HG02884 (cell line): Measurements from ENCODE around the gene PPM1J.
"Not testable (repeated sequence)": the region's sequence is repeated elsewhere in the genome, so short reads cannot be mapped to it uniquely, and the experiment has no call there.

Experiments
- ATAC-seq: cut with Tn5 transposase; IDR thresholded peaks from one replicate; pipeline ENCODE4 v1.9.1; 2021; ENCODE audit warnings: mild to moderate bottlenecking, moderate library complexity; ENCODE audit not compliant: unreplicated experiment

PPM1J gene

DNA sequence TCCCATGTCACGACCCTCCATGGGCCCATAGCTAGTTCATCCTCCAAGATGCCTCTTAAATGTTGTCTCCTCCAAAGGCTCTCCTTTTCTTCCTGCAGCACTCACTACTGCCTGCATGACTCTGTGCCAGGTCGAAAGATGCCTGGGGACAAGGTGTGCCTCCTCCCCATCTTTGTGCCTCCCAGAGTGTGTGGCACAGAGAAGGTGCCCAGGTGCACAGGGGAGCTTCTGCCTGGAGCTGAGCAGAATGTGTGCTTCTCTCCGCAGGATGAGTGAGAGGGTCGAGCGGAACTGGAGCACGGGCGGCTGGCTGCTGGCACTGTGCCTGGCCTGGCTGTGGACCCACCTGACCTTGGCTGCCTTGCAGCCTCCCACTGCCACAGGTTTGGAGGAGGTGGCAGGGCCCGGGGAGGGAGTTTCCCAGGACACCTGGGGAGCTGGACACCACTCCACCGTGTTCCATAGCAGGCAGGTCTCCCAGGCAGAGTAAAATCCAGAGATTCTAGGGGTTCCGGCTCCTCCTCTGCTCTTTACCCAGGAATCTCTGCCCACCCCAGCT is 6.9 kb upstream of the PPM1J start:
- ATAC-seq, result no peak

DNA sequence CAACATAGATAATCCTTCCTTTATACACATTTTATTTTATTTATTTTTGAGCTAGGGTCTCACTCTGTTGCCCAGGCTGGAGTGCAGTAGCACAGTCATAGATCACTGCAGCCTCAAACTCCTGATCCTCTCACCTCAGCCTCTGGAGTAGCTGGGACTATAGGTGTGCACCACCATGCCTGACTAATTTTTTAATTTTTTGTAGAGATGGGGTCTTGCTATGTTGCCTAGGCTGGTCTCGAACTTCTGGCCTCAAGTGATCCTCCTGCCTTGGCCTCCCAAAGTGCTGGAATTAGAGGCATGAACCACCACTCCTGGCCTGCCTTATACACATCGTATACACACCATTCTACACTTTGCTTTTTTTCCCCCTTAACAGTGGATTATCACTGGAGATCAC is 6.2 kb upstream of the PPM1J start:
- not testable (repeated sequence) for ATAC-seq

DNA sequence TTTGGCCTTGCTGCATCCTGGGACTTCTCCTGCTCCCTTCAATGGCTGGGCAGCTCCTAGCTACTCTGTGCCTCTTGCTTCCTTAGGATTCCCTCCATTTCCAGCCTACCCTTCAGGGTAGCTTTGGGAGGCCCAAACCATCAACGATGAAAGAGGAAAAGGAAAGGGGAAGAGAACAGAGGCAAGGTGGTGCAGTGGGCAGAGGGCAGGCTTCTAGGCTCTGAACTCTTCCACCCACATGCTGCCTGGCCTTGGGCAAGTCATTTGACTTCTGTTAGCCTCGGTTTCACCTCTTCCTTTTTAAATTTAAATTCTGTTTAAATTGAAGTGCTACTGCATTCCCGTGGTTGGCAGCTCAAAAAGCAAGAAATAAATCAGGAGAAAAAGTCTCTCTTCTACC is 5.7 kb upstream of the PPM1J start:
- ATAC-seq, result no peak

DNA sequence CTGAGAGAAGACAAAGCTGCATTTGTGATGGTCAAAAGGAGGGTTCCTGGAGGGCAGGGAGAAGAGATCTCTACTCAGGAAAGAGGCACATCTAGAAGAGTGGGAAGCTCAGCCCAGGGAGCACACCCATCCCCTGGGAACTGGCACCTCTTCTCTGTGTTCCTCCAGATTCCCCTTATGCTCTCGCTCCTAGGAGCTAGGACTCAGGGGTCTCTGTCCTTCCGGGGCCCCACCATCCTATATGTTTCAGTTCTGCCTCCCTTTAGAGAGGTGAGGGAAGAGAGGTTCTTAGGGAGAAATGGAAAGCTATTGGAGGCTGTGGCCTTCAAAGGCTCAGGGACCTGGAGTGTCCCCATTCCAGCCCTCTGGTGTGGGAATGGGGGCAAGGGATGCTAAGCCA is 4.6 kb upstream of the PPM1J start:
- no peak for ATAC-seq

DNA sequence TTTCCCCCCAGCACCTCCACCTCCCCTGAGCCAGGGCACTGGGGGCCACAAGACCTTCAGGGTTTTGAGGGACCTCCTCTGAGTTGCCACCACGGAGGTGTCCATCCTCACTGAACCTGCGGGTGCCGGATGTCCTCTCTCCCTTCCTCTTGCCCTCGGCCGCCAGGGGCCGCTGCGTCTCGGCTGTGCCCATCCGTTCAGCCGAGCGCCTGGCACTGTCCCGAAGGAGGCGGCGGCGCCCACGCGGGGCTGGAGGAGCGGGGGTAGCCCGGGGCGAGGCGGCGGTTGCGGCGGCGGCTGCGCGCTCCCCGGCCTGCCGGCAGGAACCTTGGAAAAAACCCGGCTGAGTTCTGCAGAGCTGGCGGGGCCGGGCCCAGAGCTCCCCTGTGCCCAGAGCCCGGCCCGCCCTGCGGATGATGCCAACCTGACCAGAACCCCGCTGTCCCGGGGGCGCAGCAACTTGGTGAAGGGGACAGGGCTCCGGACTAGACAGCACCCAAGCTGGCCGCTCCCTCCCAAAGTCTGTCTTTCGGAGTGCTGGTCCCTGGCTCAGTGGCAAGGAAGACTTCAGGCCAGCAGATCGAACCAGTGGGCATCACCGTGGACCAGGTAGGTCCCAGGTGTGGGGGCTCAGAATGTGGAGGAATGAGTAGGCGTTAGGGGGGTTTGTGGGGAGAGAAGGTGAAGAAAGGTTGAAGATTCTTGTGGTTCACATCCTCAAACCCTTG is 3.7 kb upstream of the PPM1J start:
- ATAC-seq, result no peak

DNA sequence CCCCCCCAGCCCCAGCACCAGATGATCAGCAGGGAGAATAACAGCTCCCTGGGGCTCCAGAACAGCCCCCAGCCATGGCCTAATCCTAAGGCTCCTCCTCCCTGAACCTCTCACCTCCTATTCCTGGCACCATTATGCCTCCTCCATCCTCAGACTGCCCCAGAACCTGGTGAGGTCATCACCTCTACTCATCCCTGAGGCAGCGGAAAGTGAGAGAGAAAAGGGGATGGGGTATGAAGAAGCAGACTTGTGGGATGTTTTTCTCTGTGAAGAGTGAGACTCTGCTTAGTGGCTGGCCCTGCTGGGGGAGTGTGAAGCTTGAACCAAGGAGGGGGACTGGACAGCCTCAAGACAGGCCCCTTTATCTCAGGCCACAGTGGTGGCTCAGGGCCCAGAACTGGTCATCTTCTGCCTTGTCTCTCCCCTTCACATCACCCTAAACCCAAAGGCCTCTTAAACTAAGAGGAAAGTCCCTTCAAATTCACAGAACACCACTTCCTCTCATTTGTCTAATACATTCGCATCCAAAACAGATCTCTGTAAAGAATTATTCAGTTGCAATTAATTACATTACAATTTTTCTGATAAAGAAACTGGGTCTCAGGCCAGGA is 2.2 kb upstream of the PPM1J start:
- no peak for ATAC-seq

DNA sequence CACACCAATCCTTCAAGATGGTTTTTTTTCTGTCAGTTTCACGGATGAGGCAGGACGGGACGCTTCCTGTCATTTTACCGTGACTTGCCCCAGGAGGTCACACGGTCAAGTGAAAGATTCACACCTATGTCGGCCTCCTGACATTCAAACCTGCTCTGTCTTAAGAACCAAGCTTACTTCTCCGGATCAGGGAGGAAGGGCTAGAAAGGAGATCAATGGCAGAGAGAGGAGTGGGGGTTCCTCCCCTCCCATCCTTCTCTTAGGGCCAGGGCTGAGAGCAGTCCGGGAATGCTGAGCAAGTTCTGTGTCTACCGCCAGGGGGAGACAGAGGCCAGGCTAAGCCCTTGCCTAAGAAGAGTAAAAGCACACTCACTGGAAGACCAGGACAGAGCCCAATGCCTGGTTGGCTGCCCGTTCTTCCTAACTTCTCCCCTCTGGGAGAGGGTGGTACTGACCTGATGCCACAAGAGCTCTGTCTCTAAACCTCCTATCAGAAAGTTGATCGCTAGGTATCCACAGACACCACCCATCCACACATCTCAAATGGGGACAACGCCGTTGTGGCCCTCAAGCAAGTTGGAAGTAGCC is 1.1 kb upstream of the PPM1J start:
- ATAC-seq, result peak; percentile 38

DNA sequence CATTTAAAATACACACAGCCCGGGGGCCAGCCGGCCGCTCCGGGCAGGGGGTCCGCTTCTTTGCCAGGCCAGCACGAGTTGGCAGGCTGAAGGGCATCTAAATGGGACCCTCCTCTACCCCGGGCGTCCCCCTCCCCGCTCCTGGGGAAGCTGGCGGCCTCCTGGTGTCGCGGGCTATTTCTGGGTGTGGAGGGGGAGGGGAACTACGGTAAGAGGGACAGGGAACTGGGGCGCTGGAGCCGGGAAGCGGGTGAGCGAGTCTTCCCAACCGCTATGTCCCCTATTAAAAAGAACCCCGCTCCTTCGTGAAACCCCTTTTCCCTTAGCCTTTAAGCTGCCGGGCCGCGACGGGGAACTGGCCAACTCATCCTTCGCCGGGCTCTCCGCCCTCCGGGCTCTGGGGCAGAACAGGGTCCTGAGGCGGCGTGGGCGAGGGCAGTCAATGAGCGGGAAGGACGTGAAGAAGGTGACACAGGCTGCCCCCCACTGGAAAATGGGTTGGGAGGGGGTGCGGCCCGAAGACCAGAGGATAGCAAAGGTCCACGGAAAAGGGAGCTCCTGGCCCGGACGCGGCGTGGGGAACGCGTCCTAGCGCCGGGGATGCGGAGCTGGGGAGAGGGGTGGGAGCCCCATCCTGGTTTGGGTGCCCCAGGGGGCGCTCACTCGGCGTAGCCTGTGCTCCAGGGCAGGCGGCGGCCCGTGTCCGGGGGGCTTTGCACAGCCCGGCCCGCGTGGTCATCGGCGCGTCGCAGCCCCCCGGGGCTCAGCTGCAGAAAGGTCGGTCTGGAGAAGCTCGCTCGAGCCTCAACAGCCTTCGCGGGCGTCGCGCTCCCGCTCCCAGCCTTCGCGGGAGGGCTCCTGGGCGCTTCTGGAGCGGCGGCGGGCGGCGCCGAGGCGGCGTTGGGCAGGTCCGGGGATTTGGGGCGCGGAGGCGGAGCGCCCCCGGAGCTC is 544 bp downstream of the PPM1J start:
- peak; percentile 1 for ATAC-seq

DNA sequence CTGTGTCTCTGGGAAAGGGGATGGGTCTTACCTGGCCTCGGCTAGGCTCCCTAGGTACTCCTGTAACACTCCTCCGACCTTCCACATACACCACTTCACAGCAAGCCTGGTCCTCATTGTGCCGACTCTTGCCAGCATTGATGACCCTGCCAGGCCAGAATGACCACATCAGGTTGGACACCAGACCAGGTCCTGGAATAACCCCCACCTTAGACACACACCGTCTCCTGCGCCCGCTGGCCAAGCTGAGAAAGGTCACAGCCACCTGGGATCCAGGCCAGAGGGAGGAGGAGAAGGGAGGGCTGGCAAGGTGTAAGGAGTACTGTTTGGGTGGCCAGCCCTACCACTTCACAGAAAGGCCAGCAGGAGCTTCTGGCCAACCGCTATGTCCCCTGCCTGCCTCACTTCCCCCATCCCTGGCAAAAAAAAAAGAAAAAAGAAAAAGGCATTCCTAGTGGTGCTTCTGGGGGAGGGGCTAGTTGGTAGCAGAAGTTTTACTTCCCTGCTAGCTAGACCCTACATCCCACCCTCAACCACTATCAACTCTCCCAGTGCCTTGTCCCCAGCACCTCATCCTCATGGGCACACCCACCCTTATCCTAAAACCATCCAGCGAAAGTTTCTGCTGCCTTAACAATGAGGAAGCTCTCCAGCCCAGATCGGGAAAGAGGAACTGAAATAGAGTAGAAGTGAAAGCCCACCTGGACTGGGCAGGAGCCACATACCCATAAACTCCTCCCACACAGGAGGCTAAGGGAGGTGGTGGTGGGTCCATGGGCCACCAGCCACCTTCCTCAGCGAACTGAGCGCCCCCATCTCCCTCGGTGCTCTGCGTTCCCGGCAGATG is 1.4 kb downstream of the PPM1J start:
- no peak for ATAC-seq

DNA sequence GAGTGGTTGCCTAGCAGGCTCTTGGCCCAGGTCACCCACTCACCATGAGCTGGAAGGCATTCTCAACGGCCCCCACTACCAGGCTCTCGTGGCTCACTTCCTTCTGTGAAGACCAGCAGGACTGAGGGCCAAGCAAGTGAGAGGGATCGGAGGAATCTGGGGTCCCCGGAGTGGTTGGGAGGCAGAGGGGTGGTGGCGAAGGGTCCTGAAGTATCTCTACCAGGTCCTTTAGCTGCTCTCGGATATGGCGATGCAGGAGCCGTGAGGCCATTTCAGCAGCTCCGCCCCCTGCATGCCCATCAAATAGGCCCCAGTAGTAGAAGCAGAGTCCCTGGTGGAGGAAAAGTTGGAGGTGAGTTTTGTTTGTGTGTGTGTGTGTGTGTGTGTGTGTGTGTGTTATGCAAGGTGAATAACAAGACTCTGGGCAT is 2.4 kb downstream of the PPM1J start:
- ATAC-seq, result no peak

DNA sequence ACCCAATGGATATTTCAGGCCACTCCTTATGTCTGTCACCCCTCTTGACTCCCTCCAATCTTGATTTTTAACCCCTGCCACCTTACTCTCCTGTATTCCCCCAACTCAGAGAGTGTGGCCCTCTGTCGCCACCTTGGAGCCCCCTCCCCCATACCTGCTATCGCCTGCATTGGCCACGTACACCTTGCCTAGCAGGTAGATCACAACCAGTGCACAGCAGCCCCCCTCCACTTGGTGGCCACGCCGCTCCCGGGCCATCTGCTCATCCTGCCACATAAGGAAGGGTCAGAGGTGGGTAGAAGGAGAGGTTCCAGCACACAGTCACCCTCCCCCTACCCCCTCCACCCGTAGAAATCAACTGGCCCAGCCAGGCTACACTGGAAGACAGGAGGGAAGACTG is 2.9 kb downstream of the PPM1J start:
- ATAC-seq, result no peak

DNA sequence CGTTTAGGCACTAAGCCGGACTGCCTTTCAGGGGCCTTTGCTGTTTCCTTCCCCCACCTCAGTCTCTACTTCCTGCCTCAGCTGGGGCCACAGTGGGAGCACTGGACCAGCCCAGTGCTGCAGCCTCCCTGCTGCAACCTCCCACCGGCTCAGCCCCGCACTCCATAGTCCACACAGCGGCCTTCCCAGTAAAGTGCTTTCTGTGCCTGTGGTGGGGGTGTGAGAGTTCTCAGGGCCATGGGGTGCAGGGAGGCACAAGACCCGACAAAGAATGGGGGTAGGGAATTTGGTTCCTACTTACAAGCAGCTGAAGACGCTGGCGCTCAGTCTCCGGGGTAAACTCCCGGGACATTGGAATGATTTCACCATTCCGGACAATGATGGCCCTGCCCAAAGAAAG is 3.5 kb downstream of the PPM1J start:
- ATAC-seq, result no peak

DNA sequence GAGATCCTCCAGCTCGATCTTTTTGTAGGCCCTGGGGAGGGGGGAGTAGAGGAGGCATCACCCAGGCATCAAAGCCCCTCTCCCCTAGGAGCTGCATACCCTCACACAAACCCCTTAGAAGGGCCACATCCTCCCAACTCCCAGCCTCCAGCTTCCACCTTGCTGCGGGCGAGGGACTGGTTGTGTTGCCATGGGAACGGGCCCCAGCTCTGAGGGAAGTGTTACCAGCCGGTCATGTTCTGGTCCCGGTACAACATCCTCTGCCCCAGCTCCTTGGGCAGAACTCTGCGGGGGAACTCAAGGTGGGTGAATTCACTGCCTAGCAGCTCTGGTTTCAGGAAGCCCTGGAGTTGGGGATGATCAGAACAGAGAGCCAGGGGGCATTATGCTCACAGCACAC is 4.1 kb downstream of the PPM1J start:
- ATAC-seq, result no peak

DNA sequence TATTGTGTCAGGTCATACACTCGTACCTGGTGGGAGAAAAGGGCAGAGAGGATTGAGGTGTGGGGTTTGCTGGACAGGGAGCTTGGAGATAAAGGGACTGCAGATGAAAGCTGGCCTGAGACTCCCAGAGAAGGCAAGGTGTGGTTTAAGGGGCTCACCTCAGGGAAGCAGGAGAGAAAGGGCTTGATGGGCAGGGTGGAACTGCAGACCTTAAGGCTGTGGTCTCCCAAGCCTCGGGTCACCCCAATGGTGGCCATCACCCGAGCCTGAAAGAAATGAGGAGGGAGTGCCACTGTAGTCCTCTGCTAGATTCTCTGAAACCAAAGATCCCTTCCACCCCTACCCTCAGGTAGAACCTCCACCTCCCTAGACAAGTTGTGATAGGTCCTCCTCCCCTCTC is 4.5 kb downstream of the PPM1J start:
- ATAC-seq, result no peak

DNA sequence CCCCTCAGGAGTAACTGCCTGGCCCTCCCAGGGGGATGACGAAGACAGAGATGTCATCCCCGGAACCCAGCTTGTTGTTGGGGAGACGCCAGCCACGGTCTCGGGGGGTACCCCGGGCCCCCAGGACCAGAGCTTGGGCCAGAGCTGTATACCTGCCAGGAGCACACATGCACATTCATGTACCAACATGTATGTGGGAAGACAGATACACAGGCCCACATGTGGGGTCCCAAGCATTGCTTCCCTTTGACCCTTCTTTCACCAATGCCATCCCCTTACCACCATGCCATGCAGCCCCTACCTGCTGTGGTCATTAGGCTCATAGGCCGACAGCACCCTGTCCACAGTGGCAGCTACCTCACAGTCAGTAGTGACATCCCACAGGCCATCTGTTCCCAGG is 5.0 kb downstream of the PPM1J start:
- no peak for ATAC-seq

DNA sequence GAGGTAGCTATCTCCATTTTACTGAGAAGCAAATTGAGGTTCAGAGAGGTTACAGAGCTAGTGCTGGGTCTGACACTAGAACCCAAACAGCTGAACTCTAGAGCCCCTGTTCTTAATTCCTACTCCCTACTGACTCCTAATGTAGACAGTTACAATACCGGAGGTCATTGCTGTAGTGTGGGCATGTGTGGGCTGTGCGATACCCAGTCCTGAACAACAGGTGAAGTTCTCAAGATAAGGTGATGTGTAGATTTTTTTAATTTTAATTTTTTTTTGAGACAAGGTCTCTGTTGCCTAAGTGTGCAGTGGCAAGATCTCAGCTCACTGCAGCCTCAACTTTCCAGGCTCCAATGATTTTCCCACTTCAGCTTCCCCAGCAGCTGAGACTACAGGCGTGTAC is 6.6 kb downstream of the PPM1J start:
- ATAC-seq, result no peak

DNA sequence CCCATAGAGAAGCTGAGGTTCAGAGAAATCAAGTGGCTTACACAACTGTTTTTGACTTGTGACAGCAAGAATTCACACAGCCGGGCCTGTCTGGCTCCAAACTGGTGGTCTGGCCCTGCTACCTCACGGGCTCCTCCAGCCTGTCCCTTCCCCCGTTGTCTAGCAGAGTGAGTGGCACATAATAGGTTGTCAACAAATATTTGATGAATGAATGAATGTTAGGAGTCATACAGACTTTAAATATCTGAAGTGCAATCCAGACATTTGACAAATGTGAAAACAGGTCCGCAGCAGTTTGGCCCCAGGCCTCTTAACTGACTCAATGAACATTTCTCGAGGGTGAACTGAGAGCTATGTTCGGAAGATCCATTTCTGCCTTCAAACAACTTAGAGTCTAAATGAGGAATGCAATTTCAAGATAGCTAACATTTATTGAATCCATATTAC is 7.1 kb downstream of the PPM1J start:
- ATAC-seq, result no peak

DNA sequence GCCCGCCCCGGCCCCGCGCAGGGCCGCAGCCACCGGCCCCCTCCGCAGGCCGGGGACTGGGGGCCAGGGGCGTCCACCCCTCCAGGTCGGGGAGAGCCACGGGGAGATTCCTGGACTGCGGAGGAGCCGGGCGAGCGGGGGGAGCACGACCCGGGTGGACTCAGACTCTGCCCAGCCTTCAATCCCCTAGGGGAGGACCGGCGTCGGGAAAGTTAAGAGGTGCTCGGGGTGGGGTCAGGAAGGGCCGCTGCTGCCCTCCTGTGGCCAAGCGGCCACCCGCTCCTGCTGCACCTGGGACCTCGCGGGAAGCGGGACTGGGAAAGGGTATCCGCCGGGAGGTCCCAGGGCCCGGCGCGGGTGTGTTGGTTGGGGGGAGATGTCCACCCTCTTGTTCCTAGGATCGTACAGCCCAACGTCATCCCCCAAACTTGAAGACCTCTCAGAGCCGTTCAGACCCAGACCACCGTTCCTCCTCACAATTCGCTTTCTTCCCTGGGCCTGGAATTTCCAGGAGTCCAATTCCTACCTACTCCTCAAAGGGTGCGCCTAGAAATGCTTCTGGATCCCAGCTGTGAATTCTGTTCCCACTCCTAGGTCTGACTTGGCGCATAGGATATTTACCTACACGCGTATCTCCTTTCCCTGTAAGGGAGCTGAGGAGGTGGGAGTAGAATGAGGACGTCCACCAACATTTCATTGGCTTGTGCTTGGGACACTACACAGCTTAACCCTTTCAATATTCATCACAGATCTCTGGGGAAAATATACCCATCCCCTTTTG is 7.7 kb downstream of the PPM1J start:
- ATAC-seq, result peak; percentile 43

DNA sequence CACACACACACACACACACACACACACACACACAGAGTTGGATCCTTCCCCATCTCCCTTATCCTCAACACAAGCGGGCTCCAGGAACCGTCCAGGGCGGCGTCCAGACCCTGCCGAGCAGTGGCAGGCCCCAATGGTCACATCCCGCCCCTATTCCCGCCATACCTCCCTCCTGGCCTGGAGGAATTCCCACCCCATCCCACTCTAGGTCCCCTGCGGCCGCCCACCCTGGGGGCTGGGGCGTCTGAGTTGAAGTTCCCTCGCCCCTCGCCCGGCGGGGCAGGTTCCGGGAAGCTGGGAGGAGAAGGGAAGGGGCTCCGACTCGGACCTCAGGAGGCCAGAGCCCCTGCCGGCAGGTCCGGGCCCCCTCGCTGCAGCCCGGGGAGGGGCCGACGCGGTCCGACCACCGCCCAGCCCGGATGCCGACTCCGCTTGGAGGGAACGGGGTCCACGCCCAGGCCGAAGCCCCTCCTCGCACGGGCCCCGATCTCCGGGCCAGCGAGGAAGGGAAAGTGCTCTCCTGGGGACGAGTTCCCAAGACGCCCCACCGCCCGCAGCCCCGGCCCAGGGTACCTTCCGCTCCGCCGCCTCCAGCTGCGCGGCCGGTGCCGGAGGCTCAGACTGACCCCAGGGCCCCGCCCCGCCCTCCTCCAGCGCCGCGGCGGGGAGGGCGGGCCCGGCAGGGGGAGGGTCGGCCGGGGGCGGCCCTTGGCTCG is 8.5 kb downstream of the PPM1J start, which contains the start of gene RHOC:
Gene RHOC, minus strand, starts transcription at position 623 of the 716 bp plus-strand sequence. CDS start 3,328 bp downstream, outside the sequence.
- peak; percentile 46 for ATAC-seq
